ENCODE measurements around the gene SPEG. TPM values are rescaled to one million over a fixed set of nuclear protein-coding genes. Genes with fewer than 3 reads are reported as not detected.

The SPEG gene
- total RNA-seq, 2 experiments from 2014 or later: 15.3 to 17.7 TPM

DNA sequence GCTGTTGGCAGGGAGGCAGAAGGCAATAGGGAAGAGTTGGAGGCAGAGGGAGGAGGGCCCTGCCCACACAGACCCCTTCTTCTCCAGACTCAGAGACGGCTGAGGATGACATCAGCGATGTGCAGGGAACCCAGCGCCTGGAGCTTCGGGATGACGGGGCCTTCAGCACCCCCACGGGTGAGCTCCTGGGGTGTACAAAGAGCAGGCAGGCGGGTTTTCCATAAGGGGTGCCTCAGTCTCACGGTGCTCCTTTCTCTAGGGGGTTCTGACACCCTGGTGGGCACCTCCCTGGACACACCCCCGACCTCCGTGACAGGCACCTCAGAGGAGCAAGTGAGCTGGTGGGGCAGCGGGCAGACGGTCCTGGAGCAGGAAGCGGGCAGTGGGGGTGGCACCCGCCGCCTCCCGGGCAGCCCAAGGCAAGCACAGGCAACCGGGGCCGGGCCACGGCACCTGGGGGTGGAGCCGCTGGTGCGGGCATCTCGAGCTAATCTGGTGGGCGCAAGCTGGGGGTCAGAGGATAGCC lies 10.0 kb downstream of the SPEG start:
- peaks cover 0 to 3% of the 10 kb centered on the region in 2 experiments for H3K9me3 ChIP-seq (ENCODE audit: control insufficient read depth in 1 of 2, insufficient read depth in 1 of 2, low read length in 2 of 2)
- DNase-seq: no peak
- intact Hi-C loops (cut with DNase I, micrococcal nuclease): loop anchor here in 1 of 2 experiments (5.0 kb wide), 3 partner anchors 57 to 153 kb away; partner anchors contain the start of genes DNPEP and STK11IP

GRCh38 chr2:219445220-219445640 lies 10.6 kb downstream of the SPEG start:
- intact Hi-C loops (cut with DNase I, micrococcal nuclease): no loop called here
- H3K36me3 ChIP-seq (ENCODE audit: insufficient read depth, low read length): no peaks in the 10 kb centered on the region
- peaks cover 26 to 28% of the 10 kb centered on the region in 2 experiments for H3K27me3 ChIP-seq (ENCODE audit: control insufficient read depth in 1 of 2, insufficient read depth in 2 of 2, low read length in 2 of 2)
- H3K4me1 ChIP-seq (ENCODE audit: insufficient read depth, low read length): peaks cover 12% of the 10 kb centered on the region
- Mint-ChIP-seq H3K4me3 (peak overlapping the region; percentile 25), H3K27me3 (peaks cover 42% of the 10 kb centered on the region), H3K27ac (no peak overlapping the region), H3K4me1 (ENCODE audit: low read depth) (peaks cover 22% of the 10 kb centered on the region), H3K9me3 (no peaks in the 10 kb centered on the region), H3K36me3 (ENCODE audit: low read depth) (no peaks in the 10 kb centered on the region)
- H3K27ac ChIP-seq (ENCODE audit: low read depth in 1 of 2, low read length in 2 of 2): no peak overlapping the region
- TF ChIP-seq, protein P1, sequence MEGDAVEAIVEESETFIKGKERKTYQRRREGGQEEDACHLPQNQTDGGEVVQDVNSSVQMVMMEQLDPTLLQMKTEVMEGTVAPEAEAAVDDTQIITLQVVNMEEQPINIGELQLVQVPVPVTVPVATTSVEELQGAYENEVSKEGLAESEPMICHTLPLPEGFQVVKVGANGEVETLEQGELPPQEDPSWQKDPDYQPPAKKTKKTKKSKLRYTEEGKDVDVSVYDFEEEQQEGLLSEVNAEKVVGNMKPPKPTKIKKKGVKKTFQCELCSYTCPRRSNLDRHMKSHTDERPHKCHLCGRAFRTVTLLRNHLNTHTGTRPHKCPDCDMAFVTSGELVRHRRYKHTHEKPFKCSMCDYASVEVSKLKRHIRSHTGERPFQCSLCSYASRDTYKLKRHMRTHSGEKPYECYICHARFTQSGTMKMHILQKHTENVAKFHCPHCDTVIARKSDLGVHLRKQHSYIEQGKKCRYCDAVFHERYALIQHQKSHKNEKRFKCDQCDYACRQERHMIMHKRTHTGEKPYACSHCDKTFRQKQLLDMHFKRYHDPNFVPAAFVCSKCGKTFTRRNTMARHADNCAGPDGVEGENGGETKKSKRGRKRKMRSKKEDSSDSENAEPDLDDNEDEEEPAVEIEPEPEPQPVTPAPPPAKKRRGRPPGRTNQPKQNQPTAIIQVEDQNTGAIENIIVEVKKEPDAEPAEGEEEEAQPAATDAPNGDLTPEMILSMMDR (IDR thresholded peaks at IDR 0.05): no peak
- POLR2A ChIA-PET: no interaction called here
- CTCF ChIA-PET: no interaction called here
- ATAC-seq (ENCODE audit: poor library complexity): no peak
- H3K9me3 ChIP-seq (ENCODE audit: control insufficient read depth in 1 of 2, insufficient read depth in 1 of 2, low read length in 2 of 2): peaks cover 0 to 4% of the 10 kb centered on the region in 2 experiments
- H3K4me3 ChIP-seq (ENCODE audit: low read length): no peak overlapping the region
- DNase-seq: no peak

More for the DNA sequence above, 10.0 kb downstream of the SPEG start:
- no peak overlapping the region for H3K27ac ChIP-seq (ENCODE audit: low read depth in 1 of 2, low read length in 2 of 2)
- CTCF ChIA-PET: no interaction called here
- peaks cover 23 to 26% of the 10 kb centered on the region in 2 experiments for H3K27me3 ChIP-seq (ENCODE audit: control insufficient read depth in 1 of 2, insufficient read depth in 2 of 2, low read length in 2 of 2)
- Mint-ChIP-seq H3K27ac (no peak overlapping the region), H3K36me3 (ENCODE audit: low read depth) (no peaks in the 10 kb centered on the region), H3K27me3 (peaks cover 36% of the 10 kb centered on the region), H3K4me1 (ENCODE audit: low read depth) (peaks cover 22% of the 10 kb centered on the region), H3K4me3 (peak overlapping the region; percentile 48), H3K9me3 (no peaks in the 10 kb centered on the region)
- POLR2A ChIA-PET: no interaction called here
- H3K4me3 ChIP-seq (ENCODE audit: low read length): no peak overlapping the region
- H3K36me3 ChIP-seq (ENCODE audit: insufficient read depth, low read length): no peaks in the 10 kb centered on the region
- no peak for ATAC-seq (ENCODE audit: poor library complexity)
- H3K4me1 ChIP-seq (ENCODE audit: insufficient read depth, low read length): peaks cover 12% of the 10 kb centered on the region
- TF ChIP-seq, protein P1 (IDR thresholded peaks at IDR 0.05): no peak

GRCh38 chr2:219446101-219446504 lies 11.5 kb downstream of the SPEG start:
- Histone ChIP-seq H3K4me1 (ENCODE audit: insufficient read depth, low read length) (peaks cover 11% of the 10 kb centered on the region), H3K4me3 (ENCODE audit: low read length) (no peak overlapping the region), H3K36me3 (ENCODE audit: insufficient read depth, low read length) (no peaks in the 10 kb centered on the region), H3K27ac (ENCODE audit: low read depth in 1 of 2, low read length in 2 of 2) (no peak overlapping the region), H3K27me3 (ENCODE audit: control insufficient read depth in 1 of 2, insufficient read depth in 2 of 2, low read length in 2 of 2) (peaks cover 30% of the 10 kb centered on the region in 2 experiments), H3K9me3 (ENCODE audit: control insufficient read depth in 1 of 2, insufficient read depth in 1 of 2, low read length in 2 of 2) (peaks cover 0 to 4% of the 10 kb centered on the region in 2 experiments)
- Mint-ChIP-seq H3K4me1 (ENCODE audit: low read depth) (peaks cover 17% of the 10 kb centered on the region), H3K27ac (no peak overlapping the region), H3K36me3 (ENCODE audit: low read depth) (no peaks in the 10 kb centered on the region), H3K9me3 (no peaks in the 10 kb centered on the region), H3K27me3 (peaks cover 45% of the 10 kb centered on the region), H3K4me3 (peak overlapping the region; percentile 51)
- TF ChIP-seq, protein P1 (IDR thresholded peaks at IDR 0.05): no peak
- POLR2A ChIA-PET: no interaction called here
- CTCF ChIA-PET: no interaction called here
- intact Hi-C loops (cut with DNase I, micrococcal nuclease): no loop called here
- DNase-seq: no peak
- ATAC-seq (ENCODE audit: poor library complexity): no peak
